ENCODE results near the gene DCUN1D3.

- no peak for TF ChIP-seq CTCF (optimal IDR thresholded peaks at IDR 0.05 in 1 of 3, IDR thresholded peaks at IDR 0.05 in 1 of 3, conservative IDR thresholded peaks at IDR 0.05 in 1 of 3; ENCODE audit: extremely low read depth in 1 of 3, insufficient read depth in 2 of 3, low read length in 3 of 3)
- TF ChIP-seq EZH2 (IDR thresholded peaks at IDR 0.05; ENCODE audit: low read length), result no peak
These were observed 10.4 kb downstream of the DCUN1D3 start for GRCh38 chr16:20889625-20890275.

All from keratinocyte (primary cell).